Activated CD8-positive, alpha-beta memory T cell treated with anti-CD3 and anti-CD28 coated beads for 24 hours (primary cell): ENCODE measurements around the gene PITRM1.
"Not testable (repeated sequence)": the region's sequence is repeated elsewhere in the genome, so short reads cannot be mapped to it uniquely, and the experiment has no call there.

Source experiments
- DNase-seq: peaks from one replicate; pipeline ENCODE4 v3.0.0-alpha.2; 2020

Gene PITRM1

DNA sequence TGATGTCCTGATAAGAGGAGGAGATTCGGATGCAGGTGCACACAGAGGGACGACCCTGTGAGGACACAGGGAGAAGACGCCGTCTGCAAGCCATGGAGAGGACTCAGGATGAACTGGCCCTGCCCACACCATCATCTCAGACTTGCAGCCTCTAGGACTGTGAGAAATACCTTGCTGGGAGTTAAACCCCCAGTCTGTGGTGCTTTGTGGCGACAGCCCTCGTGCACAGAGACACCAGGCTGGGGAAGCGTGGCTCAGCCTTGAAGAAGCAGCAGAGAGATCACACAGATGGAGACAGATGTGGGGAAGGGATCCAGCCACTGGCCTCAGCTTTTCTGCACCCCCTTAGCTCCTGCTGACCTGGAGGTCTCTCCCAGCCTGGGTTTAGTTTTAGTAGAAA lies 26.3 kb upstream of the PITRM1 start:
- peak; percentile 63 for DNase-seq

DNA sequence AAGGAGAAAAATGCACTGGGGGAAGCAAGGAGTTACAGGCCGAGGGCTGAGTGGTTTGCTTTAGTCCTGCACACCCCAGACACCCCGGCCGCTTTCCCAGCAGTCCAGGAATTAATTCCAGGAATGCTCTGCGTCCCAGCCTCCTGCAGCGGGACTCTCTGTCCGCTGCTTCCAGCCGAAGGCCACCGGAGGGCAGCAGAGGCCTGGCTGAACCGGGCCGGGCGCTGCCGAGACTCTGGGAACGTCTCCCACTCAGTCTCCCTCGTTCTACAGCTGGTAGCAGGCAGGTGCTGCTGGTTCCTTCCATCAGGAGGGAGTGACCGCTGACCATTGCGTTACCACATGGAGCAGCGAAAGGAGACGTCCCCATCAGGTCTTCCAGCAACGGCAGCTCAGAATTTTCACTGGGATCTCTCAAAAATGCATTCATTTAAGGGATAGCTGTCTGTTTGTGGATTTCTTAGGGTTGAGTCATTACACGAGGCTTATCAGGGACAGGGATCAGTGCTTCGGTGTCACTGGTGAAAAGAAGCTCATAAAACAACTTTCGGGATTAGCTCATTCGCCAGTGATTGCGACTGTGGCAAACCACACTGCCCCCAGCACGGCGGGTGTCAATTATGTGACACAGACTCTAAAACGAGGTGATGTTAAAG lies 24.9 kb upstream of the PITRM1 start:
- DNase-seq = peak; percentile 85

DNA sequence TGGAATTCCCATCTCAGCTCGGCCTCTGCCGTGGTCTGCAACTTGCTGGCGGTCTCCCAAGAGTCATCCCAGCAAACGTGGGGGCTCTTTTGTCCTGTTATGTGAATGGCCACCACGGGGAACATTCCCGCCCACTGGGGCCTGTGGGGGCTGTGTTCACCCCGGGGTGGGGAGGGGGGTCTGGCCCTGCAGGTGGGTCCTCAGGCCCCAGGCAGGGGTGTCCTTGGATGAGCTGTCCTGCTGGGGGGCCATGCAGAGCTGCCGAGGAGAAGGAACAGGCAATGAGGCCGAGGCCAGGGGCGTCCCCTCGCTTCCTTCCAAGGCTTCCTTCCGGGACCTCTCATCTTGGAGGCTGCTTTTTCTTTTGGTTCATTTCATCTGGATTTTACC lies 24.4 kb upstream of the PITRM1 start:
- DNase-seq = peak; percentile 60

DNA sequence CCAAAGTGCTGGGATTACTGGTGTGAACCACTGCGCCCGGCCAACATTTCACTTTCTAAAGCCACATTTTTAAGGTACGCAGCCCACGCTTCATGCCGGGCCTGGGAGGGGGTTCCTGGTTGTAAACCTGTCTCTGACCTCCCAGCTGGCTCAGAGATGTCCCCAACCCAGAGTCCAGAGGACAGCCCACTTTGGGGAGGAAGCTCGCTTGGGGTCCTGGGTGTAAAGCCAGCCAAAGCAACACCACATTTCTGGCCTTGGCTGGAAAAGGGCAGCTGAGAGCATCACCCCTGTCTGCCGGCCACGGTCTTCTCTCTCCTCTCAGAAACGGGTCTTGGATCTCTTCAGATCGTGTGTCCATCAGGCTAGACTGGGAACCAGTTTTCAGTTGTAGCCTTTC lies 23.9 kb upstream of the PITRM1 start:
- peak; percentile 52 for DNase-seq

DNA sequence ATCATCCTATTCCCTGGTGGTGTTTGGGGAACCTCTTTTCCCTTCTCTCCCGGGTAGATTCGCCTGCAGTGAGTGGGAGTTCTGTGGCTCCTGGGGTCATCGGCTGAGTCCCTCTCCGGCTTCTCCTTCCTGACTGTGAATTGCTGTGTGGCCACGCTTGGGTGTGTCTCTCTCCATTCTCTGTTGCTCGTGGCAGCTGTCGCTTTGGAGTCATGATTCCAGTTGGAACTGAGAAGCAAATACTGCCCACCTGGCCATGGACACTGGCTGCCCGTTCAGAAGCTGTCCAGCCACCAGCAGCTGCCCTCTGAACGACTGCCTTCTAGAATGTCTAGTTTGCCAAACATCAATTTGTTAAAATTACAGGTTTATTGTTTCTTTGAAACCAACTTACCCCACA lies 23.1 kb upstream of the PITRM1 start:
- peak; percentile 54 for DNase-seq

DNA sequence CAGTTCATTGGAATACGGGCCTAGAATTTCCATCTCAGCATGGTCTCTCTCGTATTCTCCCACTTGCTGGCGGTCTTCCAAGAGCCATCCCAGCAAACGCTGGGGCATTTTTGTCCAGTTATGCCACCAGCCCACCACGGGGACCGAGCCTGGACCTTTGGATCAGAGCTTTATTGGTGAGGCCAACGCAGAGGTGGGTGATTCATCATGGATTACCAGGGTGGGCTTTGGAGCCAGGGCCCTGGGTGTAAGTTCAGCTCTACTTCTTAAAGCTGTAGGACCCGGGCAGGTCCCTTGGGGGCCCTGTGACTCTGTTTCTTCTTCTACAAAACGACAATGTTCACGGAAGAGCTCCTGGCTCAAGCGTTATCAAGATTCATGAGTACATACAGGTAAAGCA lies 22.7 kb upstream of the PITRM1 start:
- DNase-seq = peak; percentile 57

DNA sequence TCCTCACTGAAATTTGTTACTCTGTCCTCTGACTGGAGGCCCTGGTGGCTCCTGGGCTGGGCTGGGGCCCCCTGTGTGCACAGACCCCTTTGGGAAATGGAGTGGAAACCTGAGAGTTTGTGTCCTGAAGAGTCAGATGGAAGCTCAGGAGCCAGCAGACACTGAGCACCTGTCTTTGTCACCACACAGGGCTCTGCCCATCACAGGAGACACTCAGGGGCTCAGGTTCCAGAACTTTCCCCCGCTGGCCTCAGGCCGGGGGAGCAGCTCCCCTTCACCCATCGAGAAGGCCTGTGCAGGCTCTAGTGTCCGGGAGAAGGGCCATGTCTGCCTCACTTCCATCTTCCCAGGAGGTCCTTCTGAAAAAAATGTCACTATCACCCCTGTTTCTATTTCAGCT lies 22.3 kb upstream of the PITRM1 start:
- DNase-seq = peak; percentile 53

DNA sequence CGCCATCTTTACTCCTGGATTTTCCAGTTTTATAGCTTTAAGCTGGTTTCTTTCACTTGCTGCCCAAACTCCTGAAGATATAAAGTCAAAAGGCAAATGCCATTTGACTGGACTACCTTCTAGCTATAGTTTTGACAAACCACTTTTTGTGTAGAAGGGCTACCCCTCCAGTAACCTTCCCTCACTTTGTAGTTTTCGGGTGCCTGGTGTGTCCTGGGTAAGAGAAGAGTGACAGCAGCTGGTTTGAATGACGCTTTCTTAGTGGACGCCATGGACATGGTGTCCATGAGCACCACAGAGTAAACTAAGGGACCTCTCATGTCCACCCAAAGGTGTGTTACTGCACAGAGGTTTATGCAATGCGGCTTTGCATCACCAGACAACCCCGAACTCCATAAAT lies 21.2 kb upstream of the PITRM1 start:
- DNase-seq = peak; percentile 53

DNA sequence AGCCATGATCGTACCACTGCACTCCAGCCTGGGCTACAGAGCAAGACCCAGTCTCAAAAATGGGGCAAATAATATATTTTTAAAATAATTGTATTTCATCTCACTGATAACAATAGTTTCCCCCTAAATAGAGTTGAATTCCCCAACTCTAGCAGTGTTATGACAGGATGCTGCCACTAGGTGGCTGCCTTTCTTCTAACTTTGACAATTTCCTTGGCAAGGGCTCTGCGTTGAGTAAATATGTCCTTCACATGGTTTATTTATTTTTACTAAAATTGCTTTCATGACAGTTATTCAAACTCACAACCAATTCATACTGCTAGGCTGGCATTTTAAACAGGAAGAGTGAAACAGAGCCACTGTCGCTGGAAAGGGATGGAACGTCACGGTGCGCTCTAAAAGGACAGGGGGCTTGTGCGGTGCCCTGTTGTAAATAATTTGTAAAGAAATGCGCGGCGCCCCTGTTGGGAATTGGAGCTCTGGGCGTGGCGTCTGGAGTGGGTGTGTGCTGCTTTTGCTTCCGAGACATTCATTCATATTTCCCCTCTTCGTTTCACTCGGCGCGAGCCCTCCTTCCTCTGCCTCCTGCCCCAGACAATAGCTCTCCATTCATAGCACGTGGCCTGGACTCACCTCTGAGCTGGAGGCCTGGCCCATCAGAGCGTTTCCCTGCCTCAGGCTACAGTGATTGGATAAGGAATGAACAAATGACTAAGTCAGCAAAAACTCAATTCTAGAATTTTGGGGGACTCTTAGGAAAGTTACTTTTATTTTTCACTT lies 20.5 kb upstream of the PITRM1 start:
- DNase-seq = peak; percentile 76

DNA sequence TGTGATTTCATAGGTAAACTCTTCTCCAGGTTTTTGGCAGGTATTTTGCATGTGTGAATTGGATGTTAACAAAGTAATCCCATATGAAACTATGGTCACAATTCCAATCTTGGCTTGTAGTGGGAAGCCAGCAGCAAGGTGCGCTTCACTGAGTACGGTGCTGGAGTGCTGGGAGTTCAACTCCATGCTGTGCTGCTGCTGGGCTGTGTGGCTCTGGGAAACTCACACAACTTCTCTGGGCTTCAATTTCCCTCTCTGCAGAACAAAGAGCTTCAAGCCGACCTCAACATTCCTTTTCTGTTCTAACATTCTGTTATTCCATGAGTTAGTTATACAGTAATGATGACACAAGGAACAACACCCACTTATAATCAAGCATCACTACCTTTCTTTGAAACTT lies 18.2 kb upstream of the PITRM1 start:
- no peak for DNase-seq

DNA sequence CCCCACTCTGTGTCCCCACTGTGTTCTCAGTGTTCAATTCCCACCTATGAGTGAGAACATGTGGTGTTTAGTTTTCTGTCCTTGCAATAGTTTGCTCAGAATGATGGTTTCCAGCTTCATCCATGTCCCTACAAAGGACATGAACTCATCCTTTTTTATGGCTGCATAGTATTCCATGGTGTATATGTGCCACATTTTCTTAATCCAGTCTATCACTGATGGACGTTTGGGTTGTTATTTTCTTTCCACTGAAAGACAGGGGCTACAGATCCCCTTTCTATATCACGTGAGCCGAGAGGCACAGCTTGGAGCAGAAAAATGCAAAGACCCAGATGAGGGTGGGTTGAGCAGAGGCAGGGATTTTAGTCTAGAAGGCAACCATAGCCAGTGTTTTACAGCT lies 14.6 kb upstream of the PITRM1 start:
- DNase-seq = not testable (repeated sequence)

DNA sequence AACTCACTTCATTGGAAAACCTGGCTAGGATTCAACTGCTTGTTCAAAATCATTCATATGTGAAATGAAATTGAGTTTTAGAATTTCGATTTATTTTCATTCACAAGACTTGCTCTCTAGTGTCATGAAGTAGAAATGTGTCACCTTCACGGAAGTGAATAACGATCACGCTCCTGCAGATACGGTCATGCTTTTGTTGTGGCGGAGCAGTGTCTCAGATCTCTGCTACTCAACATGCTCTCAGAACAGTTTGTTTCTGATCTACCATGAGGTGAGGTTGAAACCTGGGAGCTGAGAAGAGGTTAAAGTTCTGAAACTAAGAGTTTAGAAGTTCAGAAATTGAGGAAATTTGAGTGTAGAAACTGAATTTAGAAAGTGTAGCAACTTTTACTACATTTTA lies 13.8 kb upstream of the PITRM1 start:
- peak; percentile 58 for DNase-seq

DNA sequence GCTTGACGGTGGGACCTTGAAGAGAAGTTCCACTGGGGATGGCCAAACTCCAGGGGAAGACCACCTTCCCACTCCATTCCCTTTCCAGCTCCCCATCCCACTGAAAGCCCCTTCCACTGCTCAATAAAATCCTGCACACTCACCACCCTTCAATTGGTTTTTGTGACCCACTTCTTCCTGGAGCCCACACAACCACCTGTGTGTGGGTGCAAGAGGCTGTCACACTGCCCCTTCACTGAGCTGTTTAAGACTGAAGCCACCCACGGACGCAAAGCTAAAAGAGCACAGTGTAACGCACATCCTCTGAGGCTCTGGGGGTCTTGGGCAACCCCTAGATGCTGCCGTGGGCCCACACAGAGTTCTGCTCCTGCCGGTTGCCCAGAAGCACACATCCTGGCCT lies 12.8 kb upstream of the PITRM1 start:
- DNase-seq = no peak

DNA sequence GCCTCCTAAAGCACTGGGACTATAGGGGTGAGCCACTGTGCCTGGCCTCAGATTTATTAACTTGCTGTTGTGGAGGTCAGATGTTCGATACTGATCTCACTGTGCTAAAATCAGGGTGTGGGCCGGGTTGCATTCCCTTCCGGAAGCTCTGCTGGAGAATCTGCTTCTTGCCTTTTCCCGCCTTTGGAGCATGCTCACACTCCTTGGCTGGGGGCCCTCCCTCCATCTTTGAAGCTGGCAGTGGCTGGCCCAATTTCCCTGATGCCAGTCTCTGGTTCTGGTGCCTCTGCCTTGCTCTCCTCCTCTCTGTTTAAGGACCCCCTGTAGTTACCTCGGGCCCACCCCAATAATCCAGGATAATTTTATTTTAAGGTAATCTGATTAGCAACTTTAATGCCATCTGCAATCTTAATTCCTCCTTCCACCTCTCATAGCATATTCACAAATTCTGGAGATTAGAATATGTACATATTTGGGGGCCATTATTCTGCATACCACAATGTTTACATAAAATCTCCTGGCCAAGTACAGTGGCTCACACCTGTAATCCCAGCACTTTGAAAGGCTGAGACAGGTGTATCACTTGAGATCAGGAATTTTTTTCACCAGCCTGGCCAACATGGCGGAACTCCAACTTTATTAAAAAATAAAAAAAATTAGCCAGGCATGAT lies 7.9 kb upstream of the PITRM1 start:
- no peak for DNase-seq

DNA sequence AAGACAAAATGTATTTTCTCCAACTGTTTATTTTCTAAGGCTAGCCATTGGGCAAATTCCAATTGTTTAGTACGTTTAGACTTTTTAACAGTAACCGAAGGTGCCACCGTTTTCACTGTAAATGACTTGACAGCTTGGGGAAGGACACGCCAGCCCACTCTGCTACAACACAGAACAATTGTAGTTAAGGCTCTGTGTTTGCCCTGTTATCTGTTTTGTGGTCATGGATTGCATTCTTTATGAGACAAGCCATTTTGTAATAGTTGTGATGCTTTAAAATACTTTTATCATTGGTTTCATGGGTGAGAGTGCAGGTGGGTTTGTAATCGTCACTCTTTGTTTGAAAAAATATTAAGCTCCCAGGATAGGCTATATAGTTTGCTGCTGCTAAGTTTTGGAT lies 6.6 kb upstream of the PITRM1 start:
- peak; percentile 19 for DNase-seq

DNA sequence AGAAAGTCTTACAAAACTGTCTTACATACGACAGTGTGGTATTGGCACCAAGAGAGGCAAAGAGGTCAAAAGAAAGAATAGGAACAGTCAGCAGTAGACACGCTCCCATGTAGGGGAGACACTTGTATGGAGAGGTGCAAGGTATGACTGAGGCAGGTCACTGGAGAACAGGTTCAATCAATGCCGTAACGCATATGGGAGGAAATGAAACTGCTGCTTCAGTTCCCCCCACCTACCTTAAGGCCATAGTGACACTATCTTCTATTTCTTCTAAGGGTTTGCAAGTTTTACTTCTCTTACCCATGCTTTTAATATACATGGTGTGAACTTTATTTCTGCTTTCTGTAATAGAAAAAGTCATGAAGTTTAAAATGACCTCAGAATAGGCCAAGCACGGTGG lies 5.5 kb upstream of the PITRM1 start:
- DNase-seq = peak; percentile 17

DNA sequence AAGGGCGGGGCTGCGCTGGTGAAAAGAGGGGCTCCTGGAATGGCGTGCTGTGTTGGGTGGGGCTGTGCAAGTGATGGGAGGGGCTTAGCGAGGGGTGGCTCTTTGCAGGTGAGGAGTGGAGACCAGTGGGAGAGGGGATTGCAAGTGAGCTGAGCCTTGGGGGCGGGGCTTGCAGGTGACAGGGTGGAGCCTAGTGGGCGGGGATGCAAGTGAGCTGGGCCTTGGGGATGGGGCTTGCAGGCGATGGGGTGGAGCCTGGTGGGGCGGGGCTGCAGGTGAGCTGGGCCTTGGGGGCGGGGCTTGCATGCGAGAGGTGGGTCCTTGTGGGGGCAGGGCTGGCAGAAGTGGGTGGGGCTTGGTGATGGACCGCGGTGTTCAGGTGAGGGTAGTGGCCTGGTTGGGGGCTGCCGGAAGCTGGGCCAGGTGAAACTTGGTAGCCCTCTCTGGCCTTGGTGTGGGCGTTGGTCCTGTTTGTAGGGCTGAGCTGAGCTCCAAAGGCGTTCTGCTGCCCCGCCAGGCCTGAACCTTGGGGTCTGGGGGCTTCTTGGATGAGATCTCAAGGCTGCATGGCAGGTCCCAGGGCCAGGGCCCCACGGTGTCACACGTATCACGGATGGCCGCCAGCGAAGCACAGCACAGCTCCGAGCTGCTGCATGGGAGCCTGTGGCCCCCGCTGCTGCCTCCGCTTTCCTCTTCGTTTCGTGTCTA lies 743 bp upstream of the PITRM1 start:
- DNase-seq = no peak

DNA sequence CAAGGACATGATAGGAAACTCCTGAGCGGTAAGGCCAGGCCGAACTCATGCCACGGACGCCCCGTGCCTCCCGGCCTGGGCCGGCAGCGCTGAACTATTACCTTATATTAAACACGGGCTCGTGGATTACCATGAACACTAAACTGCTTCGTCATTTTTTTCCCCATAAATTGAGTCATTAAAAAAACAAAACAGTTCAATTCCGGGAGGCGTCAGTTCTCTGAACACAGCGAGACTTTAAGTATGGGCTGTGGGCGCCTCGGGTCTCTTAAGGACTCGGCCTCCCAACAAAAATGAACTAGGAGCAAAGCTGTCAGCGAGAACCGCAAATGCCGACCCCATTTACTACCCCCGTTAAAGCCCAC lies 519 bp downstream of the PITRM1 start:
- DNase-seq = no peak

DNA sequence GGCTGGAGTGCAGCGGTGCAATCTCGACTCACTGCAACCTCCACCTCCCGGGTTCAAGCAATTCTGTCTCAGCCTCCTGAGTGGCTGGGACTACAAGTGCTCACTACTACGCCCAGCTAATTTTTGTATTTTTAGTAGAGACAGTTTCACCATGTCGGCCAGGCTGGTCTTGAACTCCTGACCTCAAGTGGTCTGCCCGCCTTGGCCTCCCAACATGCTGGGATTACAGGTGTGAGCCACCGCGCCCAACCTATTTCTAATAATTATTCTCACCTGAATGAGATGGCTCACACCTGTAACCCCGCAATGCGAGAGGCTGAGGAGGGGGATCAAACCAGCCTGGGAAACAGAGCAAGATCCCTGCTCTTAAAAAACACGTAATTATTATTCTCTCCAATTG lies 1.1 kb downstream of the PITRM1 start:
- DNase-seq = peak; percentile 54

DNA sequence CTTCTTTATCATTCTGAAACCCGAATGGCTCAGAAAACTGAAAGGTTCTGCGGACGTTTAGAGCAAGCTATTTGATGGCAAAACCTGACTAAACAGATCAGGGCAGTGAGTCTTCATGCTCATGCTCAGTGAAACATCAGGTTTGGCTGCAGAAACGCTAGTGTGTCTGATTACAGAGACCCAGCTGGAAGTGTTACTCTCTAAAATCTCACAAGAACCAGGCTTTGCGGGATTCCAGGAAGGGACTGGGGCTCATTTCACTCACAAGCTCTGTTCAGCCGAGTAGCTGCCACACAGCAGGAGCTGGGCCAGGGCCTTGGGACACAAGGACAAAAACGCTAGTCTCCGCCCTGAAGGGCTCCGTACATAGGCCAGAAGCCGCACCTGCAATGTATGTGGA lies 2.9 kb downstream of the PITRM1 start:
- DNase-seq = peak; percentile 53

DNA sequence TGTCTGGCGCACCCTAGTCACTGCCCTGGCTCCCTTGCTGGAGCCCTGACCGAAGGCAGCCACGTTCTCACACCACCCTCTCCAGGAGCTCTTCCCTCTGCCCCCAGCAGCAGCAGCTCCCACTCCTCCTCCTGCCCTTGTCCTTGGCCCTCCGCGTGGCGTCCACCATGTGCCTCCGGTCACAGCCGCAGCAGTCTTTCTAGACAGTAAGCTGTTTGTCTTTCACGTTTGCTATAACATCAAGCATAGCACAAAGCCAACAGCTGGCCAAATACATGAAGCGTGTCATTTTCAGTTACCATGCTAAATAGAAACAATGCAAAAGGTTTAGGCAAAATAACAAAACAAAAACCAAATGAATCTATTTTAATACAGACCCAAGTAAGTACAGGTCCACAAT lies 3.3 kb downstream of the PITRM1 start:
- DNase-seq = peak; percentile 42

DNA sequence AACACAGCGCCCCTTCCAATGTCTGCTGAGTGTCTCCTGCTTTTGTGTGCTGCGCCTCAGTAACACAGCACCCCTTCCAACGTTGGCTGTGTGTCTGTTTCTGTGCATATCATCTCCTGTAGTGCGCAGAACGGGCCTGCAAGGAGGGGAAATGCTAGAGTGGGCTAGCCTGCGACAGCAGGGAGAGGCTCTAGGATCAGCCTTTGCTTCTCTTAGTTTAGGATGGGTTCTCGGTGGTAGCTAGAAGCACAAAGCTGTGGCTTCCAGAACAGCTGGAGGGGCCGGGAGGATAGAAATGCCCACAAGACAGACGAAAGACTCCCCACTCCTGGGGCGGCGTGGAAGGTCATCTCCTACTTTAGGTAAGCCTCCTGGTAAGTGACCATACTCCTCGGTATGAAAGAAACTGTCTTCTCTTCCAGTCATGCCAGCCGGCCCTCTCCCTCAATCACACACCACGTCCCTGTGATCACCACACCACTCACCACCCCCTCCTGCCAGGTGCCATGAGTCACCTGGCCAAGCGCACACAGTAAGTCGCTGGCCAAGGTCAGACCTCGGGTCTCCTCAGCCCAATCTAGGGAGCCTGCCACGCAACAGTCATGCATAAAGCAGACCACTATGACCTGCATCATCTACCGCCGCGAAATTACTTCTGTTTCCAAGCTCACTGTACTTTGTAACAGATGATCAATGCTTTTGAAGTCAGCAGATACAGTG lies 4.8 kb downstream of the PITRM1 start:
- DNase-seq = peak; percentile 54
